ENCODE data around the gene EFEMP1.
"Not testable (repeated sequence)": the region's sequence is repeated elsewhere in the genome, so short reads cannot be mapped to it uniquely, and the experiment has no call there.

Gene EFEMP1

DNA sequence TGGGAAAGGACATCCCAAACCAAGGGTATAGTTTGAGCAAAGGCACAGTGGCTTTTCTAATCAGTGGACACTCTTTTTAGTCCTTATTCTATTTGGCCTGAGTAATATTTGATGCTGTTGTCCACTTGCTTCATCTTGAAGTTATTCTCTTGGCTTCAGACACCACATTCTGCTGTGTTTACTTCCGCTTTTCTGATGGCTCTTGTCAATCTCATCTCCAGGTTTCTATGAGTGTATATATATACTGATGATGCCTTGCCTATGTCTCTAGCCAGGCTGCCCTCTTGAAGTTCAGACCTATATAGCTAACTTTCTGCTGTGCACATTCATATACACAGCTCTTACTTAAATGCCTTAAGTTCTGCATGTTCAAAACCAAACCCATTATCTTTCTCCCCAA lies 83.1 kb downstream of the EFEMP1 start:
- 83 to 100% methylated on average over 1 of the region's 1 CpG for WGBS, 2 experiments
- Histone ChIP-seq H3K27me3 (ENCODE audit: control insufficient read depth, insufficient read depth, low read length, poor library complexity, severe bottlenecking) (no peaks in the 10 kb centered on the region), H3K4me1 (ENCODE audit: control insufficient read depth, insufficient read depth, low read length) (no peaks in the 10 kb centered on the region), H3K27ac (ENCODE audit: insufficient read depth, low read depth, low read length, poor library complexity, severe bottlenecking) (no peak overlapping the region), H3K9me3 (ENCODE audit: control insufficient read depth, low read length) (no peaks in the 10 kb centered on the region), H3K36me3 (ENCODE audit: control insufficient read depth, insufficient read depth, low read length) (no peaks in the 10 kb centered on the region), H3K4me3 (ENCODE audit: insufficient read depth, low read depth, low read length) (no peak overlapping the region)

DNA sequence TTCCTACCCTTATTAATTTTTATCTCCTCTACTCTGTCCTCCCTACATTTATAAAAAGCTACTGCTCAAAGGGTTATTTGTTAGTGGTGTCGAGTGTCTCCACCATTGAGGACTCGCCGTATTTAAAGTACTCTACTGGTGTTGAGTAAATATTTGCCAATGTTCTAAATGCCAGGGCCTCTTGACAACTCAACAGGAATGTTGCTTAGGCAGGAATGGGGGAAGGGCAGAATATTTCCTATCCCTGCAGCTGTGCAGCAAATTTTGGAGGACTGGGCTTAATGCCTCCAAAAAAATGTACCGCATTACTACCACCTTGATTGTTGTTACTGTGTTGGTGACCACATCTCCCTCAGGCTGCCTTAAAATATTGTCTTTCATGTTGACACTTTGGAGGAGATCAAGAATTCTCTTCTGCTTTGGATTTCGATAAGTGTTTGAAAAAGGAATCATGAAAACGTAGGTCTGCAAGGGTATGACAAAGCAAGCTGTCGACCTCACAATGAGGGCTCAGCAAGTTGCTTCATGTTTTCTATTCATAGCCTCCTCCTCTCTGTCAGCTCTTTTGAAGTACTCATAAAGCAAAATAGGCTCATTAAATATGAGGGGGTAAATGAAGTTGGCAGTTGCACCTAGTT lies 84.3 kb downstream of the EFEMP1 start:
- Histone ChIP-seq H3K27ac (ENCODE audit: insufficient read depth, low read depth, low read length, poor library complexity, severe bottlenecking) (peak overlapping the region; percentile 47), H3K36me3 (ENCODE audit: control insufficient read depth, insufficient read depth, low read length) (no peaks in the 10 kb centered on the region), H3K27me3 (ENCODE audit: control insufficient read depth, insufficient read depth, low read length, poor library complexity, severe bottlenecking) (no peaks in the 10 kb centered on the region), H3K4me3 (ENCODE audit: insufficient read depth, low read depth, low read length) (no peak overlapping the region), H3K9me3 (ENCODE audit: control insufficient read depth, low read length) (no peaks in the 10 kb centered on the region), H3K4me1 (ENCODE audit: control insufficient read depth, insufficient read depth, low read length) (no peaks in the 10 kb centered on the region)
- WGBS, 2 experiments, result 27 to 31% methylated on average over 7 of the region's 7 CpGs

DNA sequence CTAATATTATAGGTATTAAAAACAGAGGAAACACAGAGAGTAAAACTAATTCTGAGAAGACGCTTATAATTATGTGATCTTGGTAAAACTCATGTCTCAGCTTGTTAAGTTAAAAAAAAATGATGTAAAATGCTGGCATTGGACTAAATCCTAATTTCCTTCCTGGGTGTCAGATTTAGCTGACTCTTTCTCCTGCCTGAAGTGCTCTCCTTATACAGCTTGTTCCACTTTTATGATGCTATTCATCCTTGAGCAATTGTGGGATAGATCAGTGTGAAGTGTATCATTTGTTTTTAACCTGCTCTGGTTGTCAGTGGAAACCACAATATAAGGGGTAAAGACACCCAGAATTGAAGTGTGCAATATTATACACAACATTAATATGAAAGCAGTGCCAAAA lies 84.9 kb downstream of the EFEMP1 start:
- H3K4me3 ChIP-seq (ENCODE audit: insufficient read depth, low read depth, low read length), result no peak overlapping the region
- H3K4me1 ChIP-seq (ENCODE audit: control insufficient read depth, insufficient read depth, low read length), result no peaks in the 10 kb centered on the region
- 94 to 96% methylated on average over 1 of the region's 1 CpG for WGBS, 2 experiments
- H3K27ac ChIP-seq (ENCODE audit: insufficient read depth, low read depth, low read length, poor library complexity, severe bottlenecking), result peak overlapping the region; percentile 47
- H3K36me3 ChIP-seq (ENCODE audit: control insufficient read depth, insufficient read depth, low read length), result no peaks in the 10 kb centered on the region
- no peaks in the 10 kb centered on the region for H3K27me3 ChIP-seq (ENCODE audit: control insufficient read depth, insufficient read depth, low read length, poor library complexity, severe bottlenecking)
- H3K9me3 ChIP-seq (ENCODE audit: control insufficient read depth, low read length), result no peaks in the 10 kb centered on the region

DNA sequence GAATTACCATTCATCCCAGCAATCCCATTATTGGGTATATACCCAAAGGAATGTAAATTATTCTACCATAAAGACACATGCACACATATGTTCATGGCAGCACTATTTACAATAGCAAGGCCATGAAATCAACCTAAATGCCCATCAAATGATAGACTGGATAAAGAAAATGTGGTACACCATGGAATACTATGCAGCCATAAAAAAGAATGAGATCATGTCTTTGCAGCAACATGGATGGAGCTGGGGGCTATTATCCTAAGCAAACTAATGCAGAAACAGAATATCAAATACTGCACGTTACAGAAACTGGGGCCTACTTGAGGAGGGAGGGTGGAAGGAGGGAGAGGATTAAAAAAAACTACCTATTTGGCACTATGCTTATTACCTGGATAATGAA lies 85.5 kb downstream of the EFEMP1 start:
- H3K4me1 ChIP-seq (ENCODE audit: control insufficient read depth, insufficient read depth, low read length); H3K27me3 ChIP-seq (ENCODE audit: control insufficient read depth, insufficient read depth, low read length, poor library complexity, severe bottlenecking); H3K27ac ChIP-seq (ENCODE audit: insufficient read depth, low read depth, low read length, poor library complexity, severe bottlenecking); H3K36me3 ChIP-seq (ENCODE audit: control insufficient read depth, insufficient read depth, low read length); H3K9me3 ChIP-seq (ENCODE audit: control insufficient read depth, low read length); H3K4me3 ChIP-seq (ENCODE audit: insufficient read depth, low read depth, low read length): not testable (repeated sequence)
- WGBS, 2 experiments, result 100% methylated on average over 1 of the region's 1 CpG; no CpG with 5 or more reads in 1 of the 2 experiments

DNA sequence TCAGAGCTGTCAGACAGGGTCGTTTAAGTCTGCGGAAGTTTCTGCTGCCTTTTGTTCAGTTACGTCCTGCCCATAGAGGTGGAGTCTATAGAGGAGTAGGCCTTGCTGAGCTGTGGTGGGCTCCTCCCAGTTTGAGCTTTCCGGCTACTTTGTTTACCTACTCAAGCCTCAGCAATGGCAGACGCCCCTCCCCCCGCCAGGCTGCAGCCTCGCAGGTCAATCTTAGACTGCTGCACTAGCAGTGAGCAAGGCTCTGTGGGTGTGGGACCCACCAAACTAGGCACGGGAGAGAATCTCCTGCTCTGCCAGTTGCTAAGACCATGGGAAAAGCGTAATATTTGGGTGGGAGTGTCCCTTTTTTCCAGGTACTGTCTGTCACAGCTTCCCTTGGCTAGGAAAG lies 86.5 kb downstream of the EFEMP1 start:
- Histone ChIP-seq H3K9me3 (ENCODE audit: control insufficient read depth, low read length) (no peaks in the 10 kb centered on the region), H3K4me1 (ENCODE audit: control insufficient read depth, insufficient read depth, low read length) (no peaks in the 10 kb centered on the region), H3K4me3 (ENCODE audit: insufficient read depth, low read depth, low read length) (no peak overlapping the region), H3K27me3 (ENCODE audit: control insufficient read depth, insufficient read depth, low read length, poor library complexity, severe bottlenecking) (no peaks in the 10 kb centered on the region), H3K36me3 (ENCODE audit: control insufficient read depth, insufficient read depth, low read length) (no peaks in the 10 kb centered on the region), H3K27ac (ENCODE audit: insufficient read depth, low read depth, low read length, poor library complexity, severe bottlenecking) (no peak overlapping the region)
- 46 to 53% methylated on average over 9 of the region's 9 CpGs for WGBS, 2 experiments

DNA sequence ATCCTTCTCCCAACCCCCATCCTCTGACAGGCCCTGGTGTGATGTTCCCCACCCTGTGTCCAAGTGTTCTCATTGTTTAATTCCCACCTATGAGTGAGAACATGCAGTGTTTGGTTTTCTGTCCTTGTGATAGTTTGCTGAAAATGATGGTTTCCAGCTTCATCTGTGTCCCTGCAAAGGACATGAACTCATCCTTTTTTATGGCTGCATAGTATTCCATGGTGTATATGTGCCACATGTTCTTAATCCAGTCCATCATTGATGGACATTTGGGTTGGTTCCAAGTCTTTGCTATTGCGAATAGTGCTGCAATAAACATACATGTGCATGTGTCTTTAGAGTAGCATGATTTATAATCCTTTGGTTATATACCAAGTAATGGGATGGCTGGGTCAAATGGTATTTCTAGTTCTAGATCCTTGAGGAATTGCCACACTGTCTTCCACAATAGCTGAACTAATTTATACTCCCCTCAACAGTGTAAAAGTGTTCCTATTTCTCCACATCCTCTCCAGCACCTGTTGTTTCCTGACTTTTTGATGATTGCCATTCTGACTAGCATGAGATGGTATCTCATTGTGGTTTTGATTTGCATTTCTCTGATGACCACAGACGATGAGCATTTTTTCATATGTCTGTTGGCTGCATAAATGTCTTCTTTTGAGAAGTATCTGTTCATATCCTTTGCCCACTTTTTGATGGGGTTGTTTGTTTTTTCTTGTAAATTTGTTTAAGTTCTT lies 91.7 kb downstream of the EFEMP1 start:
- not testable (repeated sequence) for H3K9me3 ChIP-seq (ENCODE audit: control insufficient read depth, low read length); H3K27me3 ChIP-seq (ENCODE audit: control insufficient read depth, insufficient read depth, low read length, poor library complexity, severe bottlenecking); H3K4me1 ChIP-seq (ENCODE audit: control insufficient read depth, insufficient read depth, low read length); H3K36me3 ChIP-seq (ENCODE audit: control insufficient read depth, insufficient read depth, low read length); H3K4me3 ChIP-seq (ENCODE audit: insufficient read depth, low read depth, low read length); H3K27ac ChIP-seq (ENCODE audit: insufficient read depth, low read depth, low read length, poor library complexity, severe bottlenecking)
- whole genome bisulfite sequencing, 2 experiments, result 69 to 70% methylated on average over 2 of the region's 2 CpGs

DNA sequence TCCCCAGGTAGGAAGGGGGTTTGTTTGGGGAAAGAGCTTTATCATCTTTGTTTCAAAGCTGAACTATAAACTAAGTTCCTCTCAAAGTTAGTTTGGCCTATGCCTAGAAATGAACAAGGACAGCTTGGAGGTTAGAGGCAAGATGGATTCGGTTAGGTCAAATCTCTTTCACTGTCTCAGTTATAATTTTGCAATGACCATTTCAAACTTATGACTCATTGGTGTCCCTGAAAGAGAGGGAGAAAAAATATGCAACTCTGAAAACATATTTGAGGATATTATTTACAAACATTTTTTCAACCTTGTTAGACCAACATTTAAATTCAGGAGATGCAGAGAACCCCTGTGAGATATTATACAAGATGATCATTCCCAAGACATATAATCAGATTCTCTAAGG lies 95.7 kb downstream of the EFEMP1 start:
- Histone ChIP-seq H3K4me1 (ENCODE audit: control insufficient read depth, insufficient read depth, low read length) (no peaks in the 10 kb centered on the region), H3K36me3 (ENCODE audit: control insufficient read depth, insufficient read depth, low read length) (no peaks in the 10 kb centered on the region), H3K27me3 (ENCODE audit: control insufficient read depth, insufficient read depth, low read length, poor library complexity, severe bottlenecking) (no peaks in the 10 kb centered on the region), H3K4me3 (ENCODE audit: insufficient read depth, low read depth, low read length) (no peak overlapping the region), H3K27ac (ENCODE audit: insufficient read depth, low read depth, low read length, poor library complexity, severe bottlenecking) (no peak overlapping the region), H3K9me3 (ENCODE audit: control insufficient read depth, low read length) (no peaks in the 10 kb centered on the region)
- 63 to 86% methylated on average over 1 of the region's 1 CpG for WGBS, 2 experiments

DNA sequence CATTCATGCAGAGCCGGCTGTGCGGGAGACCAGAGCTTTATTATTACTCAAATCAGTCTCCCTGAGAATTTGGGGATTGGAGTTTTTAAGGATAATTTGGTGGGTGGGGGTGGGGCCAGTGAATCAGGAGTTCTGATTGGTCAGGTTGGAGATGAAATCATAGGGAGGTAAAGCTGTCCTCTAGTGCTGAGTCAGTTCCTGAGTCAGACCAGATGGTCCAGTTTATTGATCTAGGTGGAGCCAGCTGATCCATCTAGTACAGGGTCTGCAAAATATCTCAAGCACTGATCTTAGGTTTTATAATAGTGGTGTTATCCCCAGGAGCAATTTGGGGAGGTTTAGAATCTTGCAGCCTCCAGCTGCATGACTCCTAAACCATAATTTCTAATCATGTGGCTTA lies 96.2 kb downstream of the EFEMP1 start:
- not testable (repeated sequence) for H3K27ac ChIP-seq (ENCODE audit: insufficient read depth, low read depth, low read length, poor library complexity, severe bottlenecking); H3K27me3 ChIP-seq (ENCODE audit: control insufficient read depth, insufficient read depth, low read length, poor library complexity, severe bottlenecking); H3K9me3 ChIP-seq (ENCODE audit: control insufficient read depth, low read length); H3K4me3 ChIP-seq (ENCODE audit: insufficient read depth, low read depth, low read length); H3K4me1 ChIP-seq (ENCODE audit: control insufficient read depth, insufficient read depth, low read length); H3K36me3 ChIP-seq (ENCODE audit: control insufficient read depth, insufficient read depth, low read length)
- 89 to 95% methylated on average over 2 of the region's 2 CpGs for WGBS, 2 experiments

DNA sequence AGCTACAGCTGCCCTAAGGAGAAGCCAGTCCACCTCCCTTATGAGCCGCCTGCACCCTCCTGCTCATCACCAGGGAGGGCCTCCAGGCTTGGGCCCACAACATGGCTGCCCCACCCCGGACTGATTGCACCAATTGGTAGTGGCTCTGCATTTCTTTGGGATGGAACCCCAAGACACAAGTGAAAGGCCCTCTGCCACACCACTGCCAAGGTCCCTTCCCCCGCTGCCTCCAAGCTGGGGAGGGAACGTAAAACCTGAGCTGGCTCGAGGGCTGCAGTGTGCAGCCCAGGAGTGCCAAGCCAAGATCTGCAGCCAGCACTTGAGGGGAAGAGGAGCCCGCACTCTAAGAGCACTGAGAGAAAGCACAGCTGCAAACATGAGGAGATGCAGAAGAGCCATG lies 97.3 kb downstream of the EFEMP1 start:
- WGBS, 2 experiments, result 94 to 96% methylated on average over 6 of the region's 6 CpGs
- H3K36me3 ChIP-seq (ENCODE audit: control insufficient read depth, insufficient read depth, low read length), result no peaks in the 10 kb centered on the region
- no peak overlapping the region for H3K4me3 ChIP-seq (ENCODE audit: insufficient read depth, low read depth, low read length)
- H3K27me3 ChIP-seq (ENCODE audit: control insufficient read depth, insufficient read depth, low read length, poor library complexity, severe bottlenecking), result no peaks in the 10 kb centered on the region
- H3K4me1 ChIP-seq (ENCODE audit: control insufficient read depth, insufficient read depth, low read length), result no peaks in the 10 kb centered on the region
- H3K27ac ChIP-seq (ENCODE audit: insufficient read depth, low read depth, low read length, poor library complexity, severe bottlenecking), result no peak overlapping the region
- no peaks in the 10 kb centered on the region for H3K9me3 ChIP-seq (ENCODE audit: control insufficient read depth, low read length)

DNA sequence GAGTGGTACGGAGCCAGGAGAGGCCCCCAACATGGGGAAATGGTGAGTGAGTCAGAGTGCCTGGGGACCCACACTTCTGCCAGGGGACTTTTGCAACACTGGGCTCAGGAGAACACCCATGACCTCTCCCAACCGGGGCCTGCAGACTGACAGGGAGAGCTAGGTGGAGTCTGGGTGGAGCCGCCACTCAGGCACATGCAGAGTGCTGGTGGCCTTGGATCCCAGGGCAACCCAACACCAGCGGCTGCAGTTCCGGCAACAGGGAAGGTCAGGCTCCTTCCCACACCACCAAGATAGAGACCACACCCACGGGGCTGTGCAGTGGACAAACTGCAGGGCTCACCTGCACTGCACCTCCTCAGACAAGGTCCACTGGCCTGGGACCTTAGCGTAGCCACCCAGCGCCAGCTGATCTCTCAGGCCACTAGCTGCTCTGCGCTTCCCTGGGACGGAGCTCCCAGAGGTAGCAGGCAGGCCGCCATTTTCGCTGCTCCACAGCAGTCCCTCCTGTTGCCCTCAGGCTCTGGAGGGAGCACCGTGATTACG lies 99.0 kb downstream of the EFEMP1 start:
- Histone ChIP-seq H3K36me3 (ENCODE audit: control insufficient read depth, insufficient read depth, low read length) (no peaks in the 10 kb centered on the region), H3K9me3 (ENCODE audit: control insufficient read depth, low read length) (no peaks in the 10 kb centered on the region), H3K4me3 (ENCODE audit: insufficient read depth, low read depth, low read length) (no peak overlapping the region), H3K4me1 (ENCODE audit: control insufficient read depth, insufficient read depth, low read length) (no peaks in the 10 kb centered on the region), H3K27me3 (ENCODE audit: control insufficient read depth, insufficient read depth, low read length, poor library complexity, severe bottlenecking) (no peaks in the 10 kb centered on the region), H3K27ac (ENCODE audit: insufficient read depth, low read depth, low read length, poor library complexity, severe bottlenecking) (no peak overlapping the region)
- 94 to 97% methylated on average over 14 of the region's 14 CpGs for WGBS, 2 experiments
